Vagina (tissue), 2 donors: Measurements from ENCODE around the gene CXCL6. TPM values are rescaled to one million over a fixed set of nuclear protein-coding genes. Genes with fewer than 3 reads are reported as not detected.

Source experiments
- DNase-seq, 2 donors: peaks; one replicate each; pipeline ENCODE4 v3.0.0-alpha.2; 2017; ENCODE audit errors: extremely low spot score in 2 of 2
- H3K27ac ChIP-seq: fragments of 200-600 bp; sonication (generic); one replicate; pipeline ENCODE4 v1.5.1; 2019
- H3K27me3 ChIP-seq: fragments of 200-600 bp; sonication (generic); one replicate; pipeline ENCODE4 v1.5.1; 2019
- H3K36me3 ChIP-seq, 2 donors: fragments of 200-600 bp; sonication (generic); one replicate each; pipeline ENCODE4 v1.5.1; 2017 to 2019
- H3K4me1 ChIP-seq: fragments of 200-600 bp; sonication (generic); one replicate; pipeline ENCODE4 v1.5.1; 2019
- H3K4me3 ChIP-seq, 2 donors: fragments of 200-600 bp; sonication (generic); 1 replicate in 1 of 2; 2 replicates in 1 of 2; pipeline ENCODE4 v1.5.1; 2016 to 2019
- H3K9me3 ChIP-seq: fragments of 200-600 bp; sonication (generic); one replicate; pipeline ENCODE4 v1.5.1; 2019
- POLR2A ChIP-seq, 2 donors: fragments of 450-650 bp; IDR thresholded peaks; one replicate each; pipeline ENCODE4 v1.6.1; 2017; ENCODE audit warnings: antibody characterized with exemption in 2 of 2, mild to moderate bottlenecking in 2 of 2, moderate library complexity in 2 of 2
- POLR2AphosphoS5 ChIP-seq, 2 donors: sonication (generic); formaldehyde crosslinking; IDR thresholded peaks; one replicate each; pipeline ENCODE4 v1.9.0; 2017; ENCODE audit warnings: antibody characterized with exemption in 2 of 2, mild to moderate bottlenecking in 2 of 2, low read depth in 1 of 2; ENCODE audit not compliant: insufficient read depth in 1 of 2
- intact Hi-C: fragments of 100-400 bp; cut with DNase I; formaldehyde crosslinking; loops from one replicate; pipeline ENCODE4 v1.15.1; 2023
- total RNA-seq: library from RNA; depleted of rRNA; stranded (reverse); fragments of >200 nt; gene quantifications from one replicate; pipeline ENCODE4 v1.2.3, GENCODE V29; 2016
- TF ChIP-seq, protein P1 (sequence below), 3 experiments: fragments of 450-650 bp in 2 of 3; fragments of 200-600 bp in 1 of 3; sonication (generic) in 1 of 3; IDR thresholded peaks; one replicate each; pipeline ENCODE4 v1.5.1; 2017 to 2019; ENCODE audit warnings: antibody characterized with exemption in 3 of 3, mild to moderate bottlenecking in 2 of 3, moderate library complexity in 2 of 3

CXCL6 gene
- total RNA-seq, 1 donor from 2014 or later: 13.8 TPM

DNA sequence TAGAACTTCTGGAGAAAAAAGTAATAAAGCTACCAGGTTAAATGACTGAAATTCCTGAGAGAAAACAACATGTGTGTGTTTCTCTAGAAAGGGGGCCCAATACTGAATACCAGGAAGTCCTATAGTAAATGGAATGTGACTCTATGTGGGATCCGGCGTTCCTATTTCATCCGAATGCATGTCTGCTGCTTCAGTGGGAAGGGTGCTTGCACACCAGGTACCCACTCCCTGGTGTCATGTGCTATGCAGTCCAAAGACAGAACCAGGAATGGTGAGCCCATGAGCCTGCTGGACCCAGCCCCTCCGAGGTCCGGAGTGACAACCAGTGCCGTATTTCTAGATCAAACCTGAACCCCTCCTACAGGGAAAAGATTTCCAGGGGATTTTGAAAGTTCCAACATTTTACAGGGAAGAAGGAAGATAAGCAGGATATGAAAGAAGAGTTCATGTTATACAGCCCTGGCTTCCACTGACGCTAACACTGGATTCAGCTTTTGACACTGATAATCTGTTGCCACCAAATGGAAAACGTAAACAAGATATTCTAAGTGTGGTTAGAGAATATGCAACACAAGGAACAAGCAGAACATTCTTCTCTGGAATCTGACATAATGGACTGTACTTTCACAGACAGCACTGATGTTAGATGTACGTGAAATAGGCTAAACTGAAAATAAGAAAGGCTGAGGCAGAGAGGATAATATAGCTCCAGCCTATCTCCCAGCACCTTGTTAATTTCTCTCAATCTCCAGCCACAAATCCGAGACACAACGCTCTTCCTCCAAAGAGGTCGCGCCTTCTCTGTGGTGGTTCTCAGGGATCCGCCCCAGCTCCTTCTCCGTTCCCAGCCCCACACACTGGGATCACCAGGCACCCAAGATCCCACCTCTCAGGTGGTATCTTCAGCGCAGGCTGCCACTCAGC, 32.0 kb downstream of the CXCL6 start:
- no peak for DNase-seq
- no peaks in the 10 kb centered on the region for H3K9me3 ChIP-seq
- H3K27ac ChIP-seq: peak overlapping the region; percentile 83
- H3K4me1 ChIP-seq: peaks cover 17% of the 10 kb centered on the region
- no peaks in the 10 kb centered on the region for H3K27me3 ChIP-seq
- intact Hi-C loops: no loop called here
- TF ChIP-seq POLR2A (IDR thresholded peaks at IDR 0.05): no peak
- TF ChIP-seq POLR2AphosphoS5 (IDR thresholded peaks at IDR 0.05; ENCODE audit: insufficient read depth in 1 of 2, low read depth in 1 of 2): no peak
- TF ChIP-seq, protein P1, sequence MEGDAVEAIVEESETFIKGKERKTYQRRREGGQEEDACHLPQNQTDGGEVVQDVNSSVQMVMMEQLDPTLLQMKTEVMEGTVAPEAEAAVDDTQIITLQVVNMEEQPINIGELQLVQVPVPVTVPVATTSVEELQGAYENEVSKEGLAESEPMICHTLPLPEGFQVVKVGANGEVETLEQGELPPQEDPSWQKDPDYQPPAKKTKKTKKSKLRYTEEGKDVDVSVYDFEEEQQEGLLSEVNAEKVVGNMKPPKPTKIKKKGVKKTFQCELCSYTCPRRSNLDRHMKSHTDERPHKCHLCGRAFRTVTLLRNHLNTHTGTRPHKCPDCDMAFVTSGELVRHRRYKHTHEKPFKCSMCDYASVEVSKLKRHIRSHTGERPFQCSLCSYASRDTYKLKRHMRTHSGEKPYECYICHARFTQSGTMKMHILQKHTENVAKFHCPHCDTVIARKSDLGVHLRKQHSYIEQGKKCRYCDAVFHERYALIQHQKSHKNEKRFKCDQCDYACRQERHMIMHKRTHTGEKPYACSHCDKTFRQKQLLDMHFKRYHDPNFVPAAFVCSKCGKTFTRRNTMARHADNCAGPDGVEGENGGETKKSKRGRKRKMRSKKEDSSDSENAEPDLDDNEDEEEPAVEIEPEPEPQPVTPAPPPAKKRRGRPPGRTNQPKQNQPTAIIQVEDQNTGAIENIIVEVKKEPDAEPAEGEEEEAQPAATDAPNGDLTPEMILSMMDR (IDR thresholded peaks at IDR 0.05): no peak
- H3K4me3 ChIP-seq: peak overlapping the region; percentile 62 to 67
- no peaks in the 10 kb centered on the region for H3K36me3 ChIP-seq

DNA sequence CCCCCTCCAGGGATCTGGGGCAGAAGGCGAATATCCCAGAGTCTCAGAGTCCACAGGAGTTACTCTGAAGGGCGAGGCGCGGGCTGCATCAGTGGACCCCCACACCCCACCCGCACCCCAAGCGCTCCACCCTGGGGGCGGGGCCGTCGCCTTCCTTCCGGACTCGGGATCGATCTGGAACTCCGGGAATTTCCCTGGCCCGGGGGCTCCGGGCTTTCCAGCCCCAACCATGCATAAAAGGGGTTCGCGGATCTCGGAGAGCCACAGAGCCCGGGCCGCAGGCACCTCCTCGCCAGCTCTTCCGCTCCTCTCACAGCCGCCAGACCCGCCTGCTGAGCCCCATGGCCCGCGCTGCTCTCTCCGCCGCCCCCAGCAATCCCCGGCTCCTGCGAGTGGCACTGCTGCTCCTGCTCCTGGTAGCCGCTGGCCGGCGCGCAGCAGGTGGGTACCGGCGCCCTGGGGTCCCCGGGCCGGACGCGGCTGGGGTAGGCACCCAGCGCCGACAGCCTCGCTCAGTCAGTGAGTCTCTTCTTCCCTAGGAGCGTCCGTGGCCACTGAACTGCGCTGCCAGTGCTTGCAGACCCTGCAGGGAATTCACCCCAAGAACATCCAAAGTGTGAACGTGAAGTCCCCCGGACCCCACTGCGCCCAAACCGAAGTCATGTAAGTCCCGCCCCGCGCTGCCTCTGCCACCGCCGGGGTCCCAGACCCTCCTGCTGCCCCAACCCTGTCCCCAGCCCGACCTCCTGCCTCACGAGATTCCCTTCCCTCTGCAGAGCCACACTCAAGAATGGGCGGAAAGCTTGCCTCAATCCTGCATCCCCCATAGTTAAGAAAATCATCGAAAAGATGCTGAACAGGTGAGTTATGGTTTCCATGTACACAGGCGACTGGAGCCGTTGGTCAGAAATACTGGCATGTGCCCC, 32.9 kb downstream of the CXCL6 start, which contains the start of gene CXCL1:
CXCL1 (plus strand) TSS at position 264 of the 926 bp plus-strand sequence; CDS start at position 342, 78 bp downstream.
- DNase-seq: no peak
- H3K4me1 ChIP-seq: peaks cover 17% of the 10 kb centered on the region
- peak within 1 kb of the TSS; percentile 83 for H3K27ac ChIP-seq
- intact Hi-C loops: no loop called here
- H3K4me3 ChIP-seq: peak within 1 kb of the TSS; percentile 62 to 67
- no peaks in the 10 kb centered on the region for H3K36me3 ChIP-seq
- TF ChIP-seq, protein P1 (IDR thresholded peaks at IDR 0.05): no peak
- TF ChIP-seq POLR2AphosphoS5 (IDR thresholded peaks at IDR 0.05; ENCODE audit: insufficient read depth in 1 of 2, low read depth in 1 of 2): peak in 1 of 2 donors; percentile 72
- no peaks in the 10 kb centered on the region for H3K9me3 ChIP-seq
- H3K27me3 ChIP-seq: no peaks in the 10 kb centered on the region

DNA sequence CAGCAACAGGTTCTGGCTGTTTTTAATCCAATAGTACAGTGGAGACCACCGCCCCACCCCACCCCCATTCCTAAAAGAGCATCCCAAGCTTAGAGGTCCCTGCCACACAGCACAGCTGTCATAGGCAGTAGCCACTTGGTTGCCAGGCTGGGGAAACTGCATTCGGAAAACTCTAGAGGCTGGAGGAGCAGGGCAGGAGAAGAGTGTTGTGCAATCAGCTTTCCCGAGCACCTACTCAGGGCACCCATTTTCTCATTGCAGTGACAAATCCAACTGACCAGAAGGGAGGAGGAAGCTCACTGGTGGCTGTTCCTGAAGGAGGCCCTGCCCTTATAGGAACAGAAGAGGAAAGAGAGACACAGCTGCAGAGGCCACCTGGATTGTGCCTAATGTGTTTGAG, 33.8 kb downstream of the CXCL6 start:
- DNase-seq: no peak
- peaks cover 17% of the 10 kb centered on the region for H3K4me1 ChIP-seq
- intact Hi-C loops: no loop called here
- TF ChIP-seq POLR2AphosphoS5 (IDR thresholded peaks at IDR 0.05; ENCODE audit: insufficient read depth in 1 of 2, low read depth in 1 of 2) (no peak), POLR2A (IDR thresholded peaks at IDR 0.05) (no peak)
- TF ChIP-seq, protein P1 (IDR thresholded peaks at IDR 0.05): no peak
- H3K27me3 ChIP-seq: no peaks in the 10 kb centered on the region
- H3K27ac ChIP-seq: peak overlapping the region; percentile 83
- no peaks in the 10 kb centered on the region for H3K36me3 ChIP-seq
- H3K4me3 ChIP-seq: peak overlapping the region; percentile 62 to 67
- H3K9me3 ChIP-seq: no peaks in the 10 kb centered on the region

DNA sequence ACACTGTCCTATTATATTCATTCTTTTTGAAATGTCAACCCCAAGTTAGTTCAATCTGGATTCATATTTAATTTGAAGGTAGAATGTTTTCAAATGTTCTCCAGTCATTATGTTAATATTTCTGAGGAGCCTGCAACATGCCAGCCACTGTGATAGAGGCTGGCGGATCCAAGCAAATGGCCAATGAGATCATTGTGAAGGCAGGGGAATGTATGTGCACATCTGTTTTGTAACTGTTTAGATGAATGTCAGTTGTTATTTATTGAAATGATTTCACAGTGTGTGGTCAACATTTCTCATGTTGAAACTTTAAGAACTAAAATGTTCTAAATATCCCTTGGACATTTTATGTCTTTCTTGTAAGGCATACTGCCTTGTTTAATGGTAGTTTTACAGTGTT, 34.3 kb downstream of the CXCL6 start:
- Histone ChIP-seq H3K4me1 (peaks cover 17% of the 10 kb centered on the region), H3K27me3 (no peaks in the 10 kb centered on the region), H3K4me3 (peak overlapping the region; percentile 62 to 67), H3K9me3 (no peaks in the 10 kb centered on the region), H3K36me3 (no peaks in the 10 kb centered on the region), H3K27ac (no peak overlapping the region)
- intact Hi-C loops: no loop called here
- TF ChIP-seq, protein P1 (IDR thresholded peaks at IDR 0.05): no peak
- TF ChIP-seq POLR2AphosphoS5 (IDR thresholded peaks at IDR 0.05; ENCODE audit: insufficient read depth in 1 of 2, low read depth in 1 of 2) (no peak), POLR2A (IDR thresholded peaks at IDR 0.05) (no peak)
- DNase-seq: no peak
